Limb (tissue), 2 donors: ENCODE measurements around the gene SMIM1.
"Not testable (repeated sequence)": the region's sequence is repeated elsewhere in the genome, so short reads cannot be mapped to it uniquely, and the experiment has no call there.

Source experiments
- DNase-seq, 2 donors: peaks; one replicate each; pipeline ENCODE4 v3.0.0-alpha.2; 2016; ENCODE audit errors: extremely low spot score in 2 of 2

Gene SMIM1

GRCh38 chr1:3795453-3796214, 23.1 kb downstream of the SMIM1 start:
- DNase-seq, result no peak

- DNase-seq, result peak; percentile 92 to 96
These were observed 23.9 kb downstream of the SMIM1 start, which contains the start of gene LRRC47 for GRCh38 chr1:3796215-3797061. Gene LRRC47, minus strand, starts transcription at chr1:3796498. Its CDS starts 22 bp downstream, at chr1:3796476.

- DNase-seq, result no peak
These were observed 27.6 kb downstream of the SMIM1 start for GRCh38 chr1:3799976-3800685.

- DNase-seq, result not testable (repeated sequence)
These were observed 28.2 kb downstream of the SMIM1 start for GRCh38 chr1:3800795-3801194.

- DNase-seq, result no peak
These were observed 31.5 kb downstream of the SMIM1 start for GRCh38 chr1:3803905-3804626.

- DNase-seq, result not testable (repeated sequence)
These were observed 32.0 kb downstream of the SMIM1 start for GRCh38 chr1:3804627-3804944.

- no peak for DNase-seq
These were observed 32.5 kb downstream of the SMIM1 start for GRCh38 chr1:3805038-3805437.

- DNase-seq, result no peak
These were observed 35.2 kb downstream of the SMIM1 start for GRCh38 chr1:3807769-3808168.

GRCh38 chr1:3809680-3810079, 37.1 kb downstream of the SMIM1 start:
- no peak for DNase-seq

GRCh38 chr1:3810149-3810761, 37.7 kb downstream of the SMIM1 start:
- DNase-seq, result not testable (repeated sequence)

GRCh38 chr1:3811595-3811911, 39.0 kb downstream of the SMIM1 start:
- no peak for DNase-seq

GRCh38 chr1:3814065-3814464, 41.5 kb downstream of the SMIM1 start:
- DNase-seq, result no peak

- no peak for DNase-seq
These were observed 42.4 kb downstream of the SMIM1 start for GRCh38 chr1:3814771-3815561.

GRCh38 chr1:3816331-3817137, 44.0 kb downstream of the SMIM1 start:
- DNase-seq, result no peak

GRCh38 chr1:3817138-3817740, 44.7 kb downstream of the SMIM1 start:
- no peak for DNase-seq

- no peak for DNase-seq
These were observed 45.5 kb downstream of the SMIM1 start for GRCh38 chr1:3817821-3818597.

GRCh38 chr1:3819771-3820200, 47.2 kb downstream of the SMIM1 start:
- no peak for DNase-seq

GRCh38 chr1:3820316-3820715, 47.8 kb downstream of the SMIM1 start:
- no peak for DNase-seq
